ENCODE measurements around the gene RBM33.

The RBM33 gene

DNA sequence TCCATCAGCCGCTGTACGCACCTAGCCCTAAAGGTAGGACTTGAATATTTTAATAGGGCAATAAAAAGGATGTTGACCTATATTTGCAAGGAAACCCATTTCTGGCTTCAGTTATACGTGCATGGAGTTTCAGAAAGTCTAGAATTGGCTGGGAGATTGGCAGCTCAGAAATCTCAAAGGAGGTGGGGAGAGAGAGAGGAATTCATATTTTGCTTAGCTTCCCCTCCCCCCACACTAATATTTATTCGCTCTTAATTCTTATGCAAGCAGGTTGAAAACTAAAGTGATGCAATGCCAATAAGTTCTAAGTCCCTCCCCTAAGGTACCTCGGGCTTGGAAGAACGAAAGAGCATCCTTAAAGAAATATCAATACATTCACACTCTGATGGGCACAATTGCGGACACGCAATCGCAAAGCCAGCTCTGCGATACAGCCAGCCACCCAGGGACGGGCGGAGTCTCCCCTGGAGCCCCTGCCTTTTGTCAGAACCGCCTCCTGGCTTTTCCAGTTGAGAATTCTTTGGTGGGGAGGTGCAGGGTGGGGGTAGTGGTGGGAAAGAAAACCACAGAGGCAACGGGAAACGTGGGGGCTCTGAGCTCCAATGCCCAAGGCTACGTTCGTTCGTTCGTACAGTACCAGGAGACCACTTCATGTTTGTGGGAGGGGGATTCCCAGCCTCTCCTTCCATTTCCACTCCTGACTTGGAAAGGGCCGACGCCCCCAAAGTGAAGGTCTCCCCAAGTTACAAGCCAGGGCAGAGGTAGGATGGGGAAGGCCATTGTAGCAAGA, 166.5 kb downstream of the RBM33 start:
- Histone ChIP-seq H3K9me3 (ENCODE audit: control insufficient read depth, insufficient read depth, low read depth, low read length) (no peaks in the 10 kb centered on the region), H3K4me3 (ENCODE audit: low read depth, low read length) (peak overlapping the region; percentile 45), H3K36me3 (ENCODE audit: control insufficient read depth in 2 of 2, insufficient read depth in 1 of 2, low read length in 2 of 2) (no peaks in the 10 kb centered on the region), H3K27ac (ENCODE audit: extremely low read depth, low read depth, low read length) (no peak overlapping the region), H3K4me1 (ENCODE audit: control insufficient read depth, insufficient read depth, low read length) (peaks cover 2% of the 10 kb centered on the region; the same call in 1 of the 2 replicates)
- POLR2A ChIA-PET = no interaction called here
- CTCF ChIA-PET = interaction anchor here (0.6 kb wide), 2 partner anchors 1016 to 1330 kb away, joined by 3 read pairs; no protein-coding TSS in a partner anchor
- no peak for TF ChIP-seq ZNF626 (tag by site-specific recombination; IDR thresholded peaks at IDR 0.05)
- TF ChIP-seq ZNF221 (tag by site-specific recombination; IDR thresholded peaks at IDR 0.05; ENCODE audit: borderline replicate concordance) = no peak
- no peak for TF ChIP-seq ZNF121 (tag by site-specific recombination; IDR thresholded peaks at IDR 0.05)
- TF ChIP-seq, protein P1, sequence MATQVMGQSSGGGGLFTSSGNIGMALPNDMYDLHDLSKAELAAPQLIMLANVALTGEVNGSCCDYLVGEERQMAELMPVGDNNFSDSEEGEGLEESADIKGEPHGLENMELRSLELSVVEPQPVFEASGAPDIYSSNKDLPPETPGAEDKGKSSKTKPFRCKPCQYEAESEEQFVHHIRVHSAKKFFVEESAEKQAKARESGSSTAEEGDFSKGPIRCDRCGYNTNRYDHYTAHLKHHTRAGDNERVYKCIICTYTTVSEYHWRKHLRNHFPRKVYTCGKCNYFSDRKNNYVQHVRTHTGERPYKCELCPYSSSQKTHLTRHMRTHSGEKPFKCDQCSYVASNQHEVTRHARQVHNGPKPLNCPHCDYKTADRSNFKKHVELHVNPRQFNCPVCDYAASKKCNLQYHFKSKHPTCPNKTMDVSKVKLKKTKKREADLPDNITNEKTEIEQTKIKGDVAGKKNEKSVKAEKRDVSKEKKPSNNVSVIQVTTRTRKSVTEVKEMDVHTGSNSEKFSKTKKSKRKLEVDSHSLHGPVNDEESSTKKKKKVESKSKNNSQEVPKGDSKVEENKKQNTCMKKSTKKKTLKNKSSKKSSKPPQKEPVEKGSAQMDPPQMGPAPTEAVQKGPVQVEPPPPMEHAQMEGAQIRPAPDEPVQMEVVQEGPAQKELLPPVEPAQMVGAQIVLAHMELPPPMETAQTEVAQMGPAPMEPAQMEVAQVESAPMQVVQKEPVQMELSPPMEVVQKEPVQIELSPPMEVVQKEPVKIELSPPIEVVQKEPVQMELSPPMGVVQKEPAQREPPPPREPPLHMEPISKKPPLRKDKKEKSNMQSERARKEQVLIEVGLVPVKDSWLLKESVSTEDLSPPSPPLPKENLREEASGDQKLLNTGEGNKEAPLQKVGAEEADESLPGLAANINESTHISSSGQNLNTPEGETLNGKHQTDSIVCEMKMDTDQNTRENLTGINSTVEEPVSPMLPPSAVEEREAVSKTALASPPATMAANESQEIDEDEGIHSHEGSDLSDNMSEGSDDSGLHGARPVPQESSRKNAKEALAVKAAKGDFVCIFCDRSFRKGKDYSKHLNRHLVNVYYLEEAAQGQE (tag by site-specific recombination; IDR thresholded peaks at IDR 0.05) = no peak
- TF ChIP-seq SP3 (tag by site-specific recombination; IDR thresholded peaks at IDR 0.05) = peak; percentile 32; the same call in 1 of the 2 replicates
- TF ChIP-seq ZNF341 (tag by site-specific recombination; IDR thresholded peaks at IDR 0.05; ENCODE audit: low read depth) = 0 out of 2 replicates have a peak, but pooled peaks have one; percentile 35
- TF ChIP-seq ZNF16 (tag by site-specific recombination; IDR thresholded peaks at IDR 0.05; ENCODE audit: low read depth) = no peak
- TF ChIP-seq ZNF791 (tag by site-specific recombination; IDR thresholded peaks at IDR 0.05) = no peak
- TF ChIP-seq GLIS1 (tag by site-specific recombination; IDR thresholded peaks at IDR 0.05) = peak; percentile 61
- TF ChIP-seq ZNF211 (tag by site-specific recombination; IDR thresholded peaks at IDR 0.05; ENCODE audit: low read depth) = no peak
- no peak for TF ChIP-seq ZBTB20 (tag by site-specific recombination; IDR thresholded peaks at IDR 0.05)
- TF ChIP-seq ZFHX2 (tag by site-specific recombination; conservative IDR thresholded peaks at IDR 0.05) = no peak
- TF ChIP-seq KLF8 (tag by site-specific recombination; IDR thresholded peaks at IDR 0.05) = no peak
- TF ChIP-seq, protein P2, sequence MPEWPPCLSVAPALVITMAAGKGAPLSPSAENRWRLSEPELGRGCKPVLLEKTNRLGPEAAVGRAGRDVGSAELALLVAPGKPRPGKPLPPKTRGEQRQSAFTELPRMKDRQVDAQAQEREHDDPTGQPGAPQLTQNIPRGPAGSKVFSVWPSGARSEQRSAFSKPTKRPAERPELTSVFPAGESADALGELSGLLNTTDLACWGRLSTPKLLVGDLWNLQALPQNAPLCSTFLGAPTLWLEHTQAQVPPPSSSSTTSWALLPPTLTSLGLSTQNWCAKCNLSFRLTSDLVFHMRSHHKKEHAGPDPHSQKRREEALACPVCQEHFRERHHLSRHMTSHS (tag by site-specific recombination; IDR thresholded peaks at IDR 0.05) = no peak
- no peak for TF ChIP-seq ZNF544 (tag by site-specific recombination; IDR thresholded peaks at IDR 0.05)
- TF ChIP-seq KLF1 (tag by site-specific recombination; IDR thresholded peaks at IDR 0.05) = peak; percentile 42; the same call in 1 of the 2 replicates
- no peak for TF ChIP-seq SP2 (tag by site-specific recombination; IDR thresholded peaks at IDR 0.05)
- TF ChIP-seq PRDM1 (tag by site-specific recombination; IDR thresholded peaks at IDR 0.05) = no peak
- TF ChIP-seq, protein P3, sequence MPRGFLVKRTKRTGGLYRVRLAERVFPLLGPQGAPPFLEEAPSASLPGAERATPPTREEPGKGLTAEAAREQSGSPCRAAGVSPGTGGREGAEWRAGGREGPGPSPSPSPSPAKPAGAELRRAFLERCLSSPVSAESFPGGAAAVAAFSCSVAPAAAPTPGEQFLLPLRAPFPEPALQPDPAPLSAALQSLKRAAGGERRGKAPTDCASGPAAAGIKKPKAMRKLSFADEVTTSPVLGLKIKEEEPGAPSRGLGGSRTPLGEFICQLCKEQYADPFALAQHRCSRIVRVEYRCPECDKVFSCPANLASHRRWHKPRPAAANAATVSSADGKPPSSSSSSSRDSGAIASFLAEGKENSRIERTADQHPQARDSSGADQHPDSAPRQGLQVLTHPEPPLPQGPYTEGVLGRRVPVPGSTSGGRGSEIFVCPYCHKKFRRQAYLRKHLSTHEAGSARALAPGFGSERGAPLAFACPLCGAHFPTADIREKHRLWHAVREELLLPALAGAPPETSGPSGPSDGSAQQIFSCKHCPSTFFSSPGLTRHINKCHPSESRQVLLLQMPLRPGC (tag by site-specific recombination; IDR thresholded peaks at IDR 0.05) = no peak
- TF ChIP-seq ZNF777 (tag by site-specific recombination; IDR thresholded peaks at IDR 0.05; ENCODE audit: borderline replicate concordance) = no peak
- TF ChIP-seq, protein P4, sequence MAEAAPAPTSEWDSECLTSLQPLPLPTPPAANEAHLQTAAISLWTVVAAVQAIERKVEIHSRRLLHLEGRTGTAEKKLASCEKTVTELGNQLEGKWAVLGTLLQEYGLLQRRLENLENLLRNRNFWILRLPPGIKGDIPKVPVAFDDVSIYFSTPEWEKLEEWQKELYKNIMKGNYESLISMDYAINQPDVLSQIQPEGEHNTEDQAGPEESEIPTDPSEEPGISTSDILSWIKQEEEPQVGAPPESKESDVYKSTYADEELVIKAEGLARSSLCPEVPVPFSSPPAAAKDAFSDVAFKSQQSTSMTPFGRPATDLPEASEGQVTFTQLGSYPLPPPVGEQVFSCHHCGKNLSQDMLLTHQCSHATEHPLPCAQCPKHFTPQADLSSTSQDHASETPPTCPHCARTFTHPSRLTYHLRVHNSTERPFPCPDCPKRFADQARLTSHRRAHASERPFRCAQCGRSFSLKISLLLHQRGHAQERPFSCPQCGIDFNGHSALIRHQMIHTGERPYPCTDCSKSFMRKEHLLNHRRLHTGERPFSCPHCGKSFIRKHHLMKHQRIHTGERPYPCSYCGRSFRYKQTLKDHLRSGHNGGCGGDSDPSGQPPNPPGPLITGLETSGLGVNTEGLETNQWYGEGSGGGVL (tag by site-specific recombination; IDR thresholded peaks at IDR 0.05) = peak; percentile 45; the same call in 1 of the 2 replicates
- TF ChIP-seq, protein P5, sequence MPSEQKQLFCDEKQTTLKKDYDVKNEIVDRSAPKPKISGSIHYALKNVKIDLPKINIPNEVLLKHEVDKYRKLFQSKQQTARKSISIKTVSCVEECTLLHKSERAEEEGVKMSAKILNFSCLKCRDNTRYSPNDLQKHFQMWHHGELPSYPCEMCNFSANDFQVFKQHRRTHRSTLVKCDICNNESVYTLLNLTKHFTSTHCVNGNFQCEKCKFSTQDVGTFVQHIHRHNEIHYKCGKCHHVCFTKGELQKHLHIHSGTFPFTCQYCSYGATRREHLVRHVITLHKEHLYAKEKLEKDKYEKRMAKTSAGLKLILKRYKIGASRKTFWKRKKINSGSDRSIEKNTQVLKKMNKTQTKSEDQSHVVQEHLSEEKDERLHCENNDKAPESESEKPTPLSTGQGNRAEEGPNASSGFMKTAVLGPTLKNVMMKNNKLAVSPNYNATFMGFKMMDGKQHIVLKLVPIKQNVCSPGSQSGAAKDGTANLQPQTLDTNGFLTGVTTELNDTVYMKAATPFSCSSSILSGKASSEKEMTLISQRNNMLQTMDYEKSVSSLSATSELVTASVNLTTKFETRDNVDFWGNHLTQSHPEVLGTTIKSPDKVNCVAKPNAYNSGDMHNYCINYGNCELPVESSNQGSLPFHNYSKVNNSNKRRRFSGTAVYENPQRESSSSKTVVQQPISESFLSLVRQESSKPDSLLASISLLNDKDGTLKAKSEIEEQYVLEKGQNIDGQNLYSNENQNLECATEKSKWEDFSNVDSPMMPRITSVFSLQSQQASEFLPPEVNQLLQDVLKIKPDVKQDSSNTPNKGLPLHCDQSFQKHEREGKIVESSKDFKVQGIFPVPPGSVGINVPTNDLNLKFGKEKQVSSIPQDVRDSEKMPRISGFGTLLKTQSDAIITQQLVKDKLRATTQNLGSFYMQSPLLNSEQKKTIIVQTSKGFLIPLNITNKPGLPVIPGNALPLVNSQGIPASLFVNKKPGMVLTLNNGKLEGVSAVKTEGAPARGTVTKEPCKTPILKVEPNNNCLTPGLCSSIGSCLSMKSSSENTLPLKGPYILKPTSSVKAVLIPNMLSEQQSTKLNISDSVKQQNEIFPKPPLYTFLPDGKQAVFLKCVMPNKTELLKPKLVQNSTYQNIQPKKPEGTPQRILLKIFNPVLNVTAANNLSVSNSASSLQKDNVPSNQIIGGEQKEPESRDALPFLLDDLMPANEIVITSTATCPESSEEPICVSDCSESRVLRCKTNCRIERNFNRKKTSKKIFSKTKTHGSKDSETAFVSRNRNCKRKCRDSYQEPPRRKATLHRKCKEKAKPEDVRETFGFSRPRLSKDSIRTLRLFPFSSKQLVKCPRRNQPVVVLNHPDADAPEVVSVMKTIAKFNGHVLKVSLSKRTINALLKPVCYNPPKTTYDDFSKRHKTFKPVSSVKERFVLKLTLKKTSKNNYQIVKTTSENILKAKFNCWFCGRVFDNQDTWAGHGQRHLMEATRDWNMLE (tag by site-specific recombination; conservative IDR thresholded peaks at IDR 0.05; ENCODE audit: low read depth) = no peak
- TF ChIP-seq, protein P6, sequence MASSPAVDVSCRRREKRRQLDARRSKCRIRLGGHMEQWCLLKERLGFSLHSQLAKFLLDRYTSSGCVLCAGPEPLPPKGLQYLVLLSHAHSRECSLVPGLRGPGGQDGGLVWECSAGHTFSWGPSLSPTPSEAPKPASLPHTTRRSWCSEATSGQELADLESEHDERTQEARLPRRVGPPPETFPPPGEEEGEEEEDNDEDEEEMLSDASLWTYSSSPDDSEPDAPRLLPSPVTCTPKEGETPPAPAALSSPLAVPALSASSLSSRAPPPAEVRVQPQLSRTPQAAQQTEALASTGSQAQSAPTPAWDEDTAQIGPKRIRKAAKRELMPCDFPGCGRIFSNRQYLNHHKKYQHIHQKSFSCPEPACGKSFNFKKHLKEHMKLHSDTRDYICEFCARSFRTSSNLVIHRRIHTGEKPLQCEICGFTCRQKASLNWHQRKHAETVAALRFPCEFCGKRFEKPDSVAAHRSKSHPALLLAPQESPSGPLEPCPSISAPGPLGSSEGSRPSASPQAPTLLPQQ (tag by site-specific recombination; IDR thresholded peaks at IDR 0.05) = no peak
